ENCODE data around the gene GSTM2. TPM values are rescaled to one million over a fixed set of nuclear protein-coding genes. Genes with fewer than 3 reads are reported as not detected.

Gene GSTM2
- total RNA-seq, 1 experiment from 2014 or later = 14.9 TPM

GRCh38 chr1:109621379-109622136 lies 46.3 kb upstream of the GSTM2 start:
- Histone ChIP-seq H3K4ac (ENCODE audit: low read depth, low read length) (no peak overlapping the region), H3K9ac (ENCODE audit: extremely low read depth, insufficient read length, low read length) (peak overlapping the region; percentile 42), H3K27me3 (ENCODE audit: insufficient read depth, low read length) (no peaks in the 10 kb centered on the region), H3K4me2 (ENCODE audit: insufficient read depth, insufficient read length, low read length) (peak overlapping the region; percentile 97), H3K23me2 (ENCODE audit: insufficient read length, low read depth, low read length, poor library complexity, severe bottlenecking) (peaks cover 12% of the 10 kb centered on the region), H3K79me2 (ENCODE audit: insufficient read depth, low read length) (peaks cover 6% of the 10 kb centered on the region; the same call in 1 of the 2 replicates), H4K91ac (ENCODE audit: insufficient read length, low read depth, low read length) (no peak overlapping the region), H2BK5ac (ENCODE audit: insufficient read length, low read length) (no peak overlapping the region), H3K4me1 (ENCODE audit: insufficient read depth, low read length) (no peaks in the 10 kb centered on the region; the same call in 1 of the 2 replicates), H3K9me3 (ENCODE audit: control insufficient read depth, low read depth, low read length) (no peaks in the 10 kb centered on the region), H3K79me1 (ENCODE audit: insufficient read depth, low read depth, low read length, poor library complexity, severe bottlenecking) (no peaks in the 10 kb centered on the region), H2BK20ac (ENCODE audit: low read depth, low read length, poor library complexity, severe bottlenecking) (no peak overlapping the region), H2AK5ac (ENCODE audit: insufficient read length, low read length) (no peak overlapping the region), H4K5ac (ENCODE audit: insufficient read length, low read depth, low read length) (no peak overlapping the region), H2BK120ac (ENCODE audit: low read depth, low read length, poor library complexity, severe bottlenecking) (no peak overlapping the region), H3K14ac (ENCODE audit: insufficient read depth, low read length) (no peak overlapping the region), H3K23ac (ENCODE audit: insufficient read length, low read depth, low read length) (no peak overlapping the region), H3T11ph (ENCODE audit: low read length) (no peak overlapping the region), H3K18ac (ENCODE audit: insufficient read length, low read depth, low read length) (no peak overlapping the region), H3K56ac (ENCODE audit: insufficient read length, low read depth, low read length) (no peak overlapping the region), H4K20me1 (ENCODE audit: control insufficient read depth, insufficient read depth, insufficient read length) (peaks cover 2% of the 10 kb centered on the region), H4K8ac (replicated peaks; ENCODE audit: insufficient read length, low read depth, low read length) (no peak overlapping the region), H2AFZ (ENCODE audit: low read length) (no peak overlapping the region), H3K27ac (ENCODE audit: insufficient read length, low read depth, low read length) (no peak overlapping the region), H2BK15ac (ENCODE audit: low read depth, low read length) (no peak overlapping the region), H2BK12ac (ENCODE audit: insufficient read length, low read depth, low read length) (no peak overlapping the region)
- peaks cover 37 to 54% of the 10 kb centered on the region in 2 experiments for H3K4me1 Mint-ChIP-seq
- H3K9me3 Mint-ChIP-seq = no peaks in the 10 kb centered on the region
- H3K4me3 Mint-ChIP-seq = peak overlapping the region; percentile 93 to 94
- H3K27me3 Mint-ChIP-seq (ENCODE audit: low read depth) = no peaks in the 10 kb centered on the region; the same call in 1 of the 2 replicates
- no peak for DNase-seq
- H3K36me3 Mint-ChIP-seq (ENCODE audit: insufficient read depth in 1 of 3, low read depth in 3 of 3) = peaks cover 0 to 6% (median 5%) of the 10 kb centered on the region in 3 experiments; a peak in 4 of 7 replicates
- H3K27ac Mint-ChIP-seq = no peak overlapping the region; a peak in 1 of 7 replicates
- WGBS (ENCODE audit: extremely low coverage, insufficient read length, low lambda C conversion rate) = no CpG with 5 or more reads among the region's 13 CpGs
- TF ChIP-seq CTCF (conservative IDR thresholded peaks at IDR 0.05) = no peak
